NCI-H526 treated with DMSO at 0.1 percent for 48 hours (cell line): ENCODE results near the gene SH3BP5L.
"Not testable (repeated sequence)": the region's sequence is repeated elsewhere in the genome, so short reads cannot be mapped to it uniquely, and the experiment has no call there.

Experiments
- DNase-seq: peaks from one replicate; lab custom pipeline; 2025; lab: John Stamatoyannopoulos, UW

Gene SH3BP5L

DNA sequence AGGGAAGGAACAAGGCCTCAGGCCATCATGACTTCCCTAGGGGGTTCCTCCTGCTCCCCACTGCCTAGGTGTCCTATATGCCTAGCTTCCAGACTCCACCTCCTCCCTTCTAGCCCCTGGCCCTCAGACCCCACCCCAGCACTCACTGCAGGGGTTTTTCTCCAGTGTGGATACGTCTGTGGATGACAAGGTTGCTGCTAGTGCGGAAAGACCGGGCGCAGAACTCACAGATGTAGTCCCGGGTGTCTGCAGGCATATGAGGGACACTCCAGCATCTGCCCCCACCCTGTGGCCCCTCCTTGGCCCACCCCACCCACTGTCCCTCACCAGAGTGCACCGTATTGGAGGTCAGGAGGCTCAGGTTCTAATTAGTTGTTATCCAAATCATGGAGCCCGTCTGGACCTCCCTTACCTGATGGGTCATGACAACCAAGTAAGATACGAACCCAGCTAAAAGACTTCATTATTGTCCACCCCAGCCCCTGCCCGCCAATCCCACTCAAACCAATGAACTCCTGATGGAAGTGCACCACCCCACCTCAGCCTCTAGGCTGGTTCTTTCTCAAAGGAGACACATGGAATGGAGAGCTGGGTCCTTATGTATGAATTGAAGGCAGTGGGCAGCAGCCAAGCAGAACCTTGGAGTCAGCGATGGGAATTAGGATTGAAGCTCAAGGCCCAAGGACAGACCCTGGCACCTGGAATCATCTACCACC, 25.0 kb upstream of the SH3BP5L start:
- DNase-seq = no peak

- DNase-seq = no peak
Observed at GRCh38 chr1:248850124-248850523, 24.4 kb upstream of the SH3BP5L start.

GRCh38 chr1:248849637-248850036, 23.9 kb upstream of the SH3BP5L start:
- DNase-seq = no peak

DNA sequence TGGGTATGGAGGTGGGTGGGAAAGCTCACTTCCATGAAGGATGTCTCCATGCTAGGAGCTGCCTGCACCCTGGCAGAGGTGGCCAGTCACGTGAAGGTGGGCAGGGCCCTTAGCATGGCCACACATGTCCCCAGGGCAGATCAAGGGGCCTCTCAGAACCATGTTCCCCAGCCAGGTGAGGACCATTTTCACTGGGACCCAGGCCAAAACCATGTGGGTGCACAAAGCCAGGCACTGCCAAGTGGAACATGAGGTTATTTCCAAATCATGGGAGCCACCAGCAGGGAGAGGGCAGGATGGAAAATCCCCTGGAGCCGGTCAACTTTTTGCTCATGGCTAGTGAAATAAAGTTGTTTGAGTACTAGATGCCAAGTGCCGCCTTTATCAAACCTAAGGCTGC, 23.4 kb upstream of the SH3BP5L start:
- no peak for DNase-seq

DNA sequence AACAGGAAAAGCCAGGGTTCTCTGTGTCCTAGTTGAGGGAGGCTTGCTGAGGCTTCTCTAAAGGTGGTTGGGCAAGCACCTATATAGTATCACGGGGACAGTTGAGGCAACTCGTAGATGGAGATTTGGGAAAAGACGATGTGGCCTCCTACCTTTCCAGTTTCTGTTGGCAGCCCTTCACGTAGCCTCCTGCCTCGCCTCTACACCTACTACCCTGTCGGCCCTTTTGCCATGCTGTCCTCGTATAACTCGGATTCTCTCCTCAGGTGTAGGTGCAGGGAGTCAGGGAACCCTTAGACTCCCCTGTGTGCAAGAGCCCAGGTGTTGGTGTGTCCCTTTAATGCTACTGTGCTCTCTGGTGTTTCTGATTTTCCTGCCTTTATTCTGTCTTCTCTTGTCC, 22.9 kb upstream of the SH3BP5L start:
- DNase-seq = no peak

GRCh38 chr1:248847956-248848561, 22.3 kb upstream of the SH3BP5L start:
- no peak for DNase-seq

DNA sequence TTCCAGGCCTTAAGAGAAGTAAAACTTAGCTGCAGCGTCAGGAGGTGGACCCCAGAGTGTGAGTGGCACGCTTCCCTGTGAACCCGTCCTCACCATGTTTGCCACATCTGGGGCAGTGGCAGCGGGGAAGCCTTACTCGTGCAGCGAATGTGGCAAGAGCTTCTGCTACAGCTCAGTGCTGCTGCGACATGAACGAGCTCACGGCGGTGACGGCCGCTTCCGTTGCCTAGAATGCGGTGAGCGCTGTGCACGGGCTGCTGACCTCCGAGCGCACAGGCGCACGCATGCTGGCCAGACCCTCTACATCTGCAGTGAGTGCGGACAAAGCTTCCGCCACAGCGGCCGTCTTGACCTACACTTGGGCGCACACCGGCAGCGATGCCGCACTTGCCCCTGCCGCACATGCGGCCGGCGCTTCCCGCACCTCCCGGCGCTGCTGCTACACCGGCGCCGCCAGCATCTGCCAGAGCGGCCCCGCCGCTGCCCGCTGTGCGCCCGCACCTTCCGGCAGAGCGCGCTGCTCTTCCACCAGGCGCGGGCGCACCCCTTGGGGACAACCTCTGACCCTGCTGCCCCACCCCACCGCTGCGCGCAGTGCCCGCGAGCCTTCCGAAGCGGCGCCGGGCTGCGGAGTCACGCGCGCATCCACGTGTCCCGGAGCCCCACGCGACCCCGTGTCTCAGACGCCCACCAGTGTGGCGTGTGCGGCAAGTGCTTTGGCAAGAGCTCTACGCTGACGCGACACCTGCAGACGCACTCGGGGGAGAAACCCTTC, 21.7 kb upstream of the SH3BP5L start:
- DNase-seq = no peak

DNA sequence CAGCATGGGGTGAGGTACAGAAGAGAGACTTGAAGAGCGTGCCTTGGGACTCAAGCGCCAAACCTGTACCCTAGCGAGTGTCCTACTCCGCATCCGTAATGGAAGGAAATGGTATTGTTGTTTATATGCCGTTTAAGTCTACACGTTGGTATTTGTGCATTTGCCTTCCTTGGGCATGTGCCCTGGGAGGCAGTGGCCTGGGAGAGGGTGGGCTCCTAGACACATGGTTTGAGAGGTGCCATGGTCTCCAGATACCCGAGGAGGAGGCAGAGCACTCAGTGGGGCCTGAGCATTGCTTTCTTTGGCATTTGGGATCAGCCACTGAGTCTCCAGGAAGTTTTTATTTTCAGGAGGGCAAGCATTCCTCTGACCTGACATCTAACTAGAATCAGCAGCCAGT, 18.8 kb upstream of the SH3BP5L start:
- no peak for DNase-seq

- no peak for DNase-seq
Observed at GRCh38 chr1:248843687-248844086, 18.0 kb upstream of the SH3BP5L start.

DNA sequence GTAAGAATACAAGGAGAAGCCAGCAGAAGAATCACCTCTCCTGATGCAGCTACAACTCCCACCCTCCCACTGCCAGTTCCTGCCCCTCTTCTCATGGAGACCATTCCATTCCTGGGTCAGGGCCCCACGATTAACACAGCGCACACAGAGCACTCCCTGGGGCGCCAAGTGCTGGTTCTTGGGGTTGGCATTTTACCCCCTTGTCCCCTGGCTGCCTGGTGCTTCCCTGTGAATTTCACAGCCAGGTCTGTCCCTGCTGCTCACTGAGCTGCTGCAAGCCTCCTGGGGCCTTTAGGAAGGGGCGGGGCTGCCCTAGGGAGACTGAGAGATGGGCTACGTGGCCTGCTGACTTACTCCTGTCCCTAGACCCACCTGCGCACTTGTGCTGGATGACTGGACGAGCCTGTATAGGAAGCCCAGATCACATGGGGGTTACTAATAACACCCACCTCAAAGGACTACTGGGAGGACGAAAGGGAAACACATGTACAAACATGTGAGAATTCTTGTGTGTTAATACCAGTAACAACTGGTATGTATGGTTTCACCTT, 17.1 kb upstream of the SH3BP5L start:
- no peak for DNase-seq

DNA sequence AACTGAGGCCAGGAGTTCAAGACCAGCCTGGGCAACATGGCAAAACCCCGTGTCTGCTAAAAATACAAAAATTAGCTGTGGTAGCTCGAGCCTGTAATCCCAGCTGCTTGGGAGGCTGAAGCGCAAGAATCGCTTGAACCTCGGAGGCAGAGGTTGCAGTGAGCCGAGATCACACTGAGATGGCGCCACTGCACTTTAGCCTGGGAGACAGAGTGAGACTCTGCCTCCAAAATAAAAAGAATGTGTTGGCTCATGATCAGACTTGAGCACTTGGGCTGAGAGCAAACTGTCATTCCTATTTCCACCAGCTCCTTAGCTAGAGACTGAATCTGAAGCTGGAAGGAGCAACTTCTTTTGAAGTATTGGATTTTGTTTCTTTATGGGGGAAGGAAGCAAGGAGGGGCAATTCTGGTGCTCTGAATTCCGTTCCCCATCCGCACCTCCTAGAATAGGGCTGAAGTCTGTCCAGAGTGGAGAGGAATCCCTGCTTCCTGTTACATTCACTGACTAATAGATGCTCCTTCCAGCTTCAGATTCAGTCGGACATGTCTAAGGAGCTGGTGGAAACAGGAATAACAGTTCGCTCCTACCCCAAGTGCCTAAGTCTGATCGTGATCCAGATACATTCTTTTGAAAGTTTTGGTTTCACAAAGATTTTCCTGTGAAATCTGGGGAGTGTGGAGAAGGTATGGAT, 16.1 kb upstream of the SH3BP5L start:
- DNase-seq = no peak

GRCh38 chr1:248840946-248841345, 15.2 kb upstream of the SH3BP5L start:
- no peak for DNase-seq

- DNase-seq = no peak
Observed at GRCh38 chr1:248839168-248839555, 13.4 kb upstream of the SH3BP5L start.

DNA sequence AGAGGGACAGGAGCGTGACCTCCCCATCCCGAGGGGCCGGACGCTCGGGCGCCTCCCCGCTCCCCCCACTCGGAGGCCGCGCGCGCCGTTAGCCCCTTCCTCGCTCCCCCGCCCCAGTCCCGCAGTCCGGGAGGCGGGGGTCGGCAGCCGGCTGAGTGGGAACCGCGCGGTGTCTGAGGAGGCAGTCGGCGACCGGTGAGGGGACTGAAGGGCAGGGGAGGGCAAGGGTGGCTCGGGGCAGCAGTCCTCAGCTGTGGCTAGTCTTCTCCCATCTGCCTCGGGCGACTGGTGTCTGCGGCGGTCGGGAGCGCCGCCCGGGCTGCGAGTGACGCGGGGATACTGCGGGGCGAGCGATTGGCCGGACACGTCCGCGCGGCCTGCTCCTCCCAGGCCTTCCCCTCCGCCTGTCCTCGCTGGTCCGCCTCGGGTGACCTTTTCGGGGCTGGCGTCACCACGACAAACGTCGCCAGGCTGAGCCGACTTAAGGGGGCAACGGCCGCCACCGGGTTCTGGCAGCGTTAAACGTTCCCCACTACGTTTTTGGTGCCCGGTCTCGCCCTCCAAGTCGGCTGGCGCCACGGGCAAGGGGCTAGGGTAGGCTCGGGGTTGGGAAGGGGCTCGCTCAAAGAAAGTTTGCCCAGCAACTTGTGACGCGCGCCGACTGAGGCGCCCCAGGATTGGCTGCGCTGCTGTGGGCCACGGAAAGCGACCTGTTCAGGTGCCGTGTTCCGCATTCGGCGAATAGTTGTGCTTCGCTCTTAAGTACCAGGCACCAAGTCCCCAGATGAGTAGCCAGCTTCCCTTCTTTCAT, 12.8 kb upstream of the SH3BP5L start:
- DNase-seq = peak; percentile 70

GRCh38 chr1:248837781-248838356, 12.2 kb upstream of the SH3BP5L start, which contains the start of gene ZNF672:
TSS of gene ZNF672 (plus strand) at chr1:248838224. CDS start at chr1:248847275, 9,051 bp downstream.
- DNase-seq = peak; percentile 86

GRCh38 chr1:248837045-248837780, 11.5 kb upstream of the SH3BP5L start:
- no peak for DNase-seq

DNA sequence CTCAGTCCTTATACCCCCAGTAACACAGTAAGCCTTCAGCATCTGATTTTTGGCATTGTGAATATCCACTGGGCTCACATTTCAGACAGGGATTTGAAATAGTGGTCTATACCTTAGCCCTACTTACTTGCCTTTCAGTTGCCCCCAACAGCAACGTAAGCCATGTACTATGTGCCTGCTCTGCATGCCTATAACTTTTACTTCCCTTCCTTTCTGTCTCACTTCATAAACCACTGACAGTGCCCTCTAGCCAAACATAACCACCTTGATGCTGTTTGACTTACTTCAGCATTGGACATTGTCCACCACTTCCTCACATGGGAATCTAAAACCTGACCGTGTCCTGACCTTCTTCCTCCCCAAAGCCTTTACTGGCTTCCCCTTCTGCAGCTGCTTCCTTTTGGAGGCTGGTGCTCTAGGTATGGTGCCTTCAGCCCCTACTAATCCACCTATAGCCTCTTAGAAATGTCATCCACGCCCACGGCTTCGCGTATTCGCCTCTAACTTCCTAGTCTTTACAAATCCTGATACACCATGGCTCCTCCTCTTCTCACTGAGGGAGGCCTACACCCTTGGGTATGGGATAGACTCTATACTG, 8.7 kb upstream of the SH3BP5L start:
- no peak for DNase-seq

- no peak for DNase-seq
Observed at GRCh38 chr1:248831842-248832241, 6.1 kb upstream of the SH3BP5L start.

DNA sequence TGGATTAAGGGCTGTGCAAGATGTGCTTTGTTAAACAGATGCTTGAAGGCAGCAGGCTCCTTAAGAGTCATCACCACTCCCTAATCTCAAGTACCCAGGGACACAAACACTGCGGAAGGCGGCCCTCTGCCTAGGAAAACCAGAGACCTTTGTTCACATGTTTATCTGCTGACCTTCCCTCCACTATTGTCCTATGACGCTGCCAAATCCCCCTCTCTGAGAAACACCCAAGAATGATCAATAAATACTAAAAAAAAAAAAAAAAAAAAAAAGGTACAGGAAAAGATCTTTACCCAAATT, 5.0 kb upstream of the SH3BP5L start:
- DNase-seq = not testable (repeated sequence)

GRCh38 chr1:248828845-248829244, 3.1 kb upstream of the SH3BP5L start:
- no peak for DNase-seq
